MM.1S (cell line): Measurements from ENCODE around the gene HPSE2.

Source experiments
- DNase-seq: peaks from one replicate; pipeline ENCODE4 v3.0.0-alpha.2; 2015
- H2AFZ ChIP-seq: fragments of 300-600 bp; sonication (generic); 2 replicates; pipeline ENCODE4 v1.6.0; 2016; ENCODE audit warnings: antibody characterized with exemption, low read length
- H3F3A ChIP-seq: fragments of 300-600 bp; sonication (generic); 2 replicates; pipeline ENCODE4 v1.6.1; 2016; ENCODE audit warnings: mild to moderate bottlenecking, antibody characterized with exemption, low read length, moderate library complexity, mixed read lengths; ENCODE audit not compliant: insufficient read depth
- H3K27ac ChIP-seq: fragments of 300-600 bp; sonication (generic); 2 replicates; pipeline ENCODE4 v1.5.1; 2016; ENCODE audit warnings: mild to moderate bottlenecking, low read length
- H3K27me3 ChIP-seq: fragments of 300-600 bp; sonication (generic); replicated peaks from 2 replicates; pipeline ENCODE4 v1.6.0; 2016; ENCODE audit warnings: low read length; ENCODE audit not compliant: insufficient read depth
- H3K36me3 ChIP-seq: fragments of 300-600 bp; sonication (generic); replicated peaks from 2 replicates; pipeline ENCODE4 v1.6.1; 2016; ENCODE audit warnings: mild to moderate bottlenecking, low read length, mixed read lengths; ENCODE audit not compliant: insufficient read depth
- H3K4me1 ChIP-seq: fragments of 300-600 bp; sonication (generic); 2 replicates; pipeline ENCODE4 v1.6.1; 2016; ENCODE audit warnings: low read length, mixed read lengths
- H3K4me2 ChIP-seq: fragments of 300-600 bp; sonication (generic); 2 replicates; pipeline ENCODE4 v1.6.0; 2016; ENCODE audit warnings: low read depth, low read length
- H3K4me3 ChIP-seq: fragments of 300-600 bp; sonication (generic); 2 replicates; pipeline ENCODE4 v1.5.1; 2016; ENCODE audit warnings: low read length, mixed read lengths
- H3K79me2 ChIP-seq: fragments of 300-600 bp; sonication (generic); 2 replicates; pipeline ENCODE4 v1.6.1; 2016; ENCODE audit warnings: mixed run types, low read length, mixed read lengths
- H3K9ac ChIP-seq: fragments of 300-600 bp; sonication (generic); 2 replicates; pipeline ENCODE4 v1.6.1; 2016; ENCODE audit warnings: low read length, mixed read lengths
- H3K9me2 ChIP-seq: fragments of 300-600 bp; sonication (generic); replicated peaks from 2 replicates; pipeline ENCODE4 v1.6.1; 2016; ENCODE audit warnings: mild to moderate bottlenecking, low read length, mixed read lengths; ENCODE audit not compliant: insufficient read depth
- H3K9me3 ChIP-seq: fragments of 300-600 bp; sonication (generic); replicated peaks from 2 replicates; pipeline ENCODE4 v1.6.1; 2016; ENCODE audit warnings: mild to moderate bottlenecking, low read length, mixed read lengths; ENCODE audit not compliant: insufficient read depth
- H4K20me1 ChIP-seq: fragments of 300-600 bp; sonication (generic); 2 replicates; pipeline ENCODE4 v1.6.1; 2016; ENCODE audit warnings: mild to moderate bottlenecking, low read length, moderate library complexity, mixed read lengths; ENCODE audit not compliant: insufficient read depth
- CTCF ChIP-seq: fragments of 300-600 bp; sonication (generic); IDR thresholded peaks from 2 replicates; pipeline ENCODE4 v1.5.1; 2016; ENCODE audit warnings: antibody characterized with exemption, low read length, mixed read lengths
- EZH2 ChIP-seq: fragments of 300-600 bp; sonication (generic); optimal IDR thresholded peaks from 2 replicates; pipeline ENCODE3; 2017; ENCODE audit warnings: low read depth, mild to moderate bottlenecking, antibody characterized with exemption, low read length, mixed read lengths
- EZH2phosphoT487 ChIP-seq: fragments of 300-600 bp; sonication (generic); IDR thresholded peaks from 2 replicates; pipeline ENCODE4 v1.6.1; 2018; ENCODE audit warnings: antibody characterized with exemption, low read length

Gene HPSE2

GRCh38 chr10:98619446-98619845, 616.2 kb downstream of the HPSE2 start:
- Histone ChIP-seq H4K20me1 (no peaks in the 10 kb centered on the region), H3K4me2 (no peak overlapping the region), H3K9ac (no peak overlapping the region), H3K27ac (no peak overlapping the region), H3K9me2 (no peaks in the 10 kb centered on the region), H3K4me3 (no peak overlapping the region), H3F3A (no peaks in the 10 kb centered on the region), H3K79me2 (no peaks in the 10 kb centered on the region), H3K27me3 (no peaks in the 10 kb centered on the region), H3K4me1 (no peaks in the 10 kb centered on the region), H3K9me3 (no peaks in the 10 kb centered on the region), H3K36me3 (no peaks in the 10 kb centered on the region), H2AFZ (no peak overlapping the region)
- no peak for TF ChIP-seq CTCF
- no peak for TF ChIP-seq EZH2
- TF ChIP-seq EZH2phosphoT487: no peak
- DNase-seq: no peak

GRCh38 chr10:98617906-98618520, 617.6 kb downstream of the HPSE2 start:
- Histone ChIP-seq H3K36me3 (no peaks in the 10 kb centered on the region), H3F3A (no peaks in the 10 kb centered on the region), H3K79me2 (no peaks in the 10 kb centered on the region), H3K9ac (no peak overlapping the region), H4K20me1 (no peaks in the 10 kb centered on the region), H3K9me3 (no peaks in the 10 kb centered on the region), H3K9me2 (no peaks in the 10 kb centered on the region), H3K4me3 (no peak overlapping the region), H3K27me3 (no peaks in the 10 kb centered on the region), H2AFZ (no peak overlapping the region), H3K27ac (no peak overlapping the region), H3K4me2 (no peak overlapping the region), H3K4me1 (no peaks in the 10 kb centered on the region)
- DNase-seq: no peak
- TF ChIP-seq CTCF (no peak), EZH2phosphoT487 (no peak), EZH2 (no peak)

GRCh38 chr10:98613446-98613845, 622.2 kb downstream of the HPSE2 start:
- Histone ChIP-seq H3K27me3 (no peaks in the 10 kb centered on the region), H3K4me1 (no peaks in the 10 kb centered on the region), H3K9ac (no peak overlapping the region), H2AFZ (no peak overlapping the region), H3F3A (no peaks in the 10 kb centered on the region), H3K27ac (no peak overlapping the region), H3K79me2 (no peaks in the 10 kb centered on the region), H4K20me1 (no peaks in the 10 kb centered on the region), H3K9me2 (no peaks in the 10 kb centered on the region), H3K4me2 (no peak overlapping the region), H3K9me3 (no peaks in the 10 kb centered on the region), H3K36me3 (no peaks in the 10 kb centered on the region), H3K4me3 (no peak overlapping the region)
- DNase-seq: no peak
- TF ChIP-seq CTCF: no peak
- no peak for TF ChIP-seq EZH2phosphoT487
- no peak for TF ChIP-seq EZH2
